ENCODE results near the gene NATD1.

The NATD1 gene

DNA sequence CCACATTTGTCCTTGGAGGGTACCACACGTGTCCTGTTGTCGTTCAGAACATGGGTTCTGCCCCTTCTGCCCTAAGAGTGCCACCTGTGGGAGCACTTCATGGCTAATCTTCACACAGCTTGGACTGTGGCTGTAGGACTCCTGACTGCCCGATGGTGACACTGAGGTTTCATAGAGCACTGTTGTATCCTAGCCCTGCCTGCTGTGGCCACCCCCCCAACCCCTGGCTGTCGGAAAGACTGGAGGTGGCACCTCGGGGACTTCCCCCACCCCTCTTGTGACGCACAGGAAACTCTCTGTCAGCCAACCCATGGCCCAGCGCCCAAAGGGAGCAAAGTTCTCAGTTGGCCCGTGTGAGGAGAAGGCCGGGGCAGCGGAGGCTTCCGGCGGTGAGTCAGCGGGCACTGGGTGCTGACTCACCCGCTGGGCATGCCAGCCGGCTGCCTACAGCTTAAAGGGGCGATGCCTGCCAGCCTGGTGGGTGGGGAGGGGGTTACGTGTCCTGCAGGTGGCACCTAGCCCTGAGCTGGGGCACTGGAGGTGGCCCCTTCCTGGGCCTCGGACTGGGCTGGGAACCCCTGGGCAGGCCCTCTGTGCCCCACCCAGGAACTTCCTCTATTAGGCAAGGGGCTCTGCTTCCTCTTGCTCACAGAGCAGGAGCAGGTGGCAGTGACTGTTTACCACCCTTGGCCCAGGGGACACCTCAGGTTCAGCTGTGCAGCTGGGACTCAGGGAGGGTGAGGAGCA, 34.7 kb upstream of the NATD1 start:
- Histone ChIP-seq H3K4me3 (ENCODE audit: low read depth in 1 of 2, low read length in 2 of 2) (peak overlapping the region; percentile 22 to 70), H3K36me3 (ENCODE audit: insufficient read depth, low read length) (no peaks in the 10 kb centered on the region), H3K27me3 (ENCODE audit: control insufficient read depth in 1 of 2, insufficient read depth in 2 of 2, low read length in 2 of 2) (no peaks in the 10 kb centered on the region), H3K4me1 (ENCODE audit: insufficient read depth, low read length) (peaks cover 55% of the 10 kb centered on the region), H3K9ac (ENCODE audit: low read length) (peak overlapping the region; percentile 62), H3K9me3 (ENCODE audit: low read length) (no peaks in the 10 kb centered on the region), H3K27ac (ENCODE audit: low read depth, low read length) (peak overlapping the region; percentile 94)

DNA sequence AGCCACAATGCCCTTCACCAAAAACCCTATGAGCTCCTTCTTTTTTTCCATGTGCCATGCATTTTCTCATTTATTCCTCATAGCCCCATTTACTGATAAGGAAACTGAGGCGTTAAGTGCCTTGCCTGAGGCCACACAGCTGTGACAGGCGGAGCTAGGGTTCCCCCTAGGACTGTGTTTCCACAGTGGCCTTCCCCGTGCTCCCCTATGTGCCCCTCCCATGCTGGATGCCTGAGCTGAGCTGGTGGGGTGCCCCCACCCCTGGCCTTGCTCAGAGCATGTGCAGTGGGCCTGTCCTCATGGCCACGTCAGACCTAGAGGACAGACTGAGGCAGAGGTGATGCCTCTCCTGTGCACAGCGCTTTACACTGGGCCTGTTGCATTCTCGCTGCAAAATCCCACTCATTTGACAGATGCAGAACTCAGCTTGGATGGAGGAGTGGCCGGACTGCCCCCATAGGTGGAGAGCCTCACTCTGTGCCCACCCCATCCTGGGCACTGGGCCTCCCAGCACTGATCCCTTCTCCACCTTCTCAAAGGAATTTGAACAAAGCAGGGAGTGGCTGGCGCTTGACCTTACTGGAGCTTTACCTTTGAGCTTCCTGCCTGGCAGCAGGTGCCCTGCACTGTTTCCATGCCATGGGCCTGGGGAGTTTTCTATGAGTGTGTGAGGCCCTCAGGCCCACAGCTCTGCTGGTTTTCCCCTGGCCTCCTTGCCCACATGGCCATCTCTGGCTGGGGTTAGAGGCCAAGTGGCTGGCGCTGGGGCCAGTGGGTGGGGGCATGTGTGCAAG, 33.9 kb upstream of the NATD1 start:
- Histone ChIP-seq H3K36me3 (ENCODE audit: insufficient read depth, low read length) (no peaks in the 10 kb centered on the region), H3K4me3 (ENCODE audit: low read depth in 1 of 2, low read length in 2 of 2) (peak overlapping the region; percentile 18 to 70), H3K9me3 (ENCODE audit: low read length) (no peaks in the 10 kb centered on the region), H3K9ac (ENCODE audit: low read length) (peak overlapping the region; percentile 62), H3K27me3 (ENCODE audit: control insufficient read depth in 1 of 2, insufficient read depth in 2 of 2, low read length in 2 of 2) (no peaks in the 10 kb centered on the region), H3K27ac (ENCODE audit: low read depth, low read length) (peak overlapping the region; percentile 94), H3K4me1 (ENCODE audit: insufficient read depth, low read length) (peaks cover 62% of the 10 kb centered on the region)

DNA sequence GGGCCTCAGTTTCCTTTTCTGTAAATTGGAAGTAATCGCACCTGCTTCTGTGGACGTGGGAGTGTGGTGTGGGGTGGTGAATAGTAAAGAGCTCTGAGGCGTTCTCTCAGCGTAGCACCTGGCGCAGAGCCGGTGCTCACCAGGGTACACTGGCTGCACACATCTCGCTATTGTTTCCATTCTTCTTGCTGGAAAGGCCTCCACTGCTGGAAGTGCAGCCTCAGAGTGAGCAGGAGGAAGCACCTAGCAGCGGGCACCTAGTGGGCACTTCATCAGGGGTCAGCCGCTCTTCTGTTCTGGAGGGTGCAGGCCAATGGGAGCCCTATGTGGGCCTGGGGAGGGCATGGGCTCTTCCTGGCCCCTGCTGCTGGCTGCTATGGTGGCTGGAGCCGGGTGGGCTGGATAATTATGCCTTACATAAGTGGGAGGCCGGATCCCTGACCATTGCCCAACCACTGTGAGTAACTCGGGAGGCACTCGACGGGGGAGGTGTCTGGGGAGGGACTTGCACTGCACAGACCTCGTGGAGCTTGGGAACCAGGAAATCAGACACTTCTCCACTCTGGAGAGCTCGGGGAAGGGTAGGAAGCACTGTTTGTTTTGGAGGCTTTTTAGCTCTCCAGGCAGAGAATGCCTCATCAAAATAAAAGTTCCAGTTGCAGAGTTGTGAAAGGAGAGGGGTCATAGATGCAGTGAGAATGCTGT, 33.0 kb upstream of the NATD1 start:
- H3K9ac ChIP-seq (ENCODE audit: low read length) = peak overlapping the region; percentile 62
- no peaks in the 10 kb centered on the region for H3K27me3 ChIP-seq (ENCODE audit: control insufficient read depth in 1 of 2, insufficient read depth in 2 of 2, low read length in 2 of 2)
- H3K4me1 ChIP-seq (ENCODE audit: insufficient read depth, low read length) = peaks cover 63% of the 10 kb centered on the region
- no peaks in the 10 kb centered on the region for H3K9me3 ChIP-seq (ENCODE audit: low read length)
- peak overlapping the region; percentile 94 for H3K27ac ChIP-seq (ENCODE audit: low read depth, low read length)
- no peaks in the 10 kb centered on the region for H3K36me3 ChIP-seq (ENCODE audit: insufficient read depth, low read length)
- H3K4me3 ChIP-seq (ENCODE audit: low read depth in 1 of 2, low read length in 2 of 2) = peak overlapping the region; percentile 70 to 87

DNA sequence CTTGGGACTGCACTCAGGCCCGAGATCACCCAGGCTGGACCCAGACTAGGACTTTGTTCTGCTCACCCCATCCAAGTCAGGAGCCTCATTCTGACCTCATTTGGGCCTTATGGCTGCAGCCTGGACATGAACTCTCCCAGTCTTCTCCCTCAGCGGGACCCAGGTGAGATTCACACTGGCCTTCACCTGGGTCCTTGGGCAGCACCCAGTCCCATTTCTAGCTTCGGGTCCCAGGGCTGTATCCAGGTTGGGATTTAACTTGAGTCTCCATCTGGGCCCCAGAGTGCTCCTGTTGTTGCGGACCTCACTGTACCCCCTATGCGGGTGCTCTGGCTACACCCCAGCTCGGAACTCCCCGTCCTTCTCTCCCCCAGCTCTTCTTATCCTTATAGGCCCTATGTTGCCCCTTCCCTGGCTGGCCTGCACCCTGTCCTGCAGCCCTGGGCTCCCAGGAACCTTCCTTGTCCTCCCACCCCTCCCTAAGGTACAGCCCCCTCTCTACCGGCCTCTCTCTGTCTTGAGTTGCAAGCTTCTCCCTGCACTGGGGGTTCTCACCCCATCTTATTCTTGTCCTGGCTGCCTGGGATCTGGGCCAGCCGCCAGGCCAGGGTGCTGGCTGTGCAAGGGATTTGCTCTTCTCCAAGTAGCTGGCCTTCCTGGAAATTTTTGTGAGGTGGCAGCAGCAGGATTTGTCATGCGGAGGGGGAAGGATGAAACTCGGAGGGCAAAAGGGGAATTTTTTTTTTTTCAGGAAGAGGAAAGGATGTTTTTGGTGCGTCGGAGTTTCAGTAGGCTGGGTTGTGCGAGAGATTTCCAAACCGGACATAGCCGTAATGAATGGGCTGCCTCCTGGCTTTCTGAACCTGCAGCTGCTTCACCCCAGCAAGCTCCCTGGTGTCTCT, 32.2 kb upstream of the NATD1 start:
- peak overlapping the region; percentile 70 to 87 for H3K4me3 ChIP-seq (ENCODE audit: low read depth in 1 of 2, low read length in 2 of 2)
- H3K9ac ChIP-seq (ENCODE audit: low read length) = peak overlapping the region; percentile 62
- H3K4me1 ChIP-seq (ENCODE audit: insufficient read depth, low read length) = peaks cover 60% of the 10 kb centered on the region
- no peaks in the 10 kb centered on the region for H3K36me3 ChIP-seq (ENCODE audit: insufficient read depth, low read length)
- no peaks in the 10 kb centered on the region for H3K27me3 ChIP-seq (ENCODE audit: control insufficient read depth in 1 of 2, insufficient read depth in 2 of 2, low read length in 2 of 2)
- peak overlapping the region; percentile 94 for H3K27ac ChIP-seq (ENCODE audit: low read depth, low read length)
- no peaks in the 10 kb centered on the region for H3K9me3 ChIP-seq (ENCODE audit: low read length)

DNA sequence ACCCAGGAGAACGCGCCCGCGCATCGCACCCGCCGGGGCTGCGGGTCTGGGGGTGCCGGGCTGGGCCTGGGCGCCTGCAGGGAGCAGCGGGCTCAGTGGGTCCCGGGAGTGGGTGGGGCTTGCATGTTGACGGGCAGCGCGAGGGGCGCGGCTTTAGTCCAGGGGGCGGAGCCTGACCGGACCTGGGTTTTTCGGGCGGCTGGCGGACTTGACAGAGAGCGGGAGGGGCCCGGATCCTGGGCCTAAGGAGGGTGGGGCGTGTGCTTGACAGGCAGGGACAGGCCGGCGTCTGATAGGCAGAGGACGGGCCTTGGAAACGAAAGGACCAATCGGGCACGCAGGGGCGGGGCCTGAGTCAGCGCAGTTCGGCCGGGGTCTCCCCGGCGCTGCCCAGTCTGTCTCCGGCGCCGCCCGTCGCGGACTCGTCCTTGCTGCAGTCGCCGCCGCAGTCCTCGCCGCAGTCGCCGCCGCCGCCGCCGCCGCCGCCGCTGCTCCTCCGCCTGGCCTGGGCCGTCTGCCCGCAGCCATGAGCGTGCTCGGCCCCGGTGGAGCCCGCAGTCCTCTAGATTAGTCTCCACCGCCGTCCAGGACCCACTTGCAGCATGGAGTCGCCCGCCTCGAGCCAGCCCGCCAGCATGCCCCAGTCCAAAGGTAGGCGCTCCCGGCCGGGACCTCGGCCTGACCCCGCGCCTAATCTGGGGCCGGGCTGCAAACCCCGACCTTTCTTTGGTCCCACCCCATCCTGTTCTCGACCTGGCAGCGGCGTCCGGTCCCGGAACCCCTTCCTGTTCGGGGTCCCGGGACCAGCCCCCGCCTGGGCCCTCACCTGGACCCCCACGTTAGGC, 31.3 kb upstream of the NATD1 start, which contains the start of gene MAP2K3:
TSS of gene MAP2K3 (plus strand) at position 393 of the 845 bp plus-strand sequence. CDS start at position 603, 210 bp downstream.
- Histone ChIP-seq H3K4me1 (ENCODE audit: insufficient read depth, low read length) (peaks cover 52% of the 10 kb centered on the region), H3K4me3 (ENCODE audit: low read depth in 1 of 2, low read length in 2 of 2) (peak within 1 kb of the TSS; percentile 75 to 87), H3K9me3 (ENCODE audit: low read length) (no peaks in the 10 kb centered on the region), H3K27me3 (ENCODE audit: control insufficient read depth in 1 of 2, insufficient read depth in 2 of 2, low read length in 2 of 2) (no peaks in the 10 kb centered on the region), H3K27ac (ENCODE audit: low read depth, low read length) (peak within 1 kb of the TSS; percentile 94), H3K9ac (ENCODE audit: low read length) (peak within 1 kb of the TSS; percentile 62), H3K36me3 (ENCODE audit: insufficient read depth, low read length) (no peaks in the 10 kb centered on the region)

DNA sequence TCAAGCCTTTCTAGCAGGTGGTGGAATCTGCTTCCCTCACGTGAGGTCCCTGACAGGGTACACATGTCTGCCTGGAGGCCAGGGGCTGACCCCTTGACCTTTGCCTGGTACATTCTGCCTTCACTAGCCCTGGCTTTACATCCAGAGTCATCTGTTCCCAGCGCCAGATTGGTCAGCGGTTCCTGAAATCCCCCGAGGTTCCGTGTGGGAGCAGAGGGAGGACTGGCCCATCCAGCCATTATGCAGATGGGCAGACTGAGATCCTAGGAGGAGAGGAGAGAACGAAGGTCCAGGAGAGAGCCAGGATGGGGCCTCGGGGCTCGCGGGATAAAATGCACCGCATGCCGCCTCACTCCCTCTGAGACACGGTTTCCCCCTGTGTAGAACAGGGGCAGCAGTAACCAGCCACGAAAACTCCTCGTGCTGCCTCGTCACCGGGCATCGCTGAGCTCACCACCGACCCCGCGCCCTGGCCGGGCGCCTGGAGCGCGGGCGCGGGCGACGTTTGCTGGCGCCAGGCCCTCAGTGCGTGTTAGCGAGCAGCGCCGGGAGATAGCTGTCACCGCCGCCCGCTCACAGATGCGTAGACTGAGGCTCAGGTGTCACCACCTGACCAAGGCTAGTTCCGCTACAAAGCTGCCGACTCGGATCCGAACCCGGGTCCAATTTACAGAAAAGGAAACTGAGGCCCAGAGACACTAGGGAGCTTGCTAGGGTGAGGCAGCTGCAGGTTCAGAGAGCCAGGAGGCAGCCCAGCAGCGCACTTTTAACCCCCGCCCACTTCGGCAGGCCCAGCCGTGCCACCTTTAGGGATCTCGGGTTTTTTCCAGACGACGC, 30.5 kb upstream of the NATD1 start:
- Histone ChIP-seq H3K27ac (ENCODE audit: low read depth, low read length) (peak overlapping the region; percentile 94), H3K27me3 (ENCODE audit: control insufficient read depth in 1 of 2, insufficient read depth in 2 of 2, low read length in 2 of 2) (no peaks in the 10 kb centered on the region), H3K36me3 (ENCODE audit: insufficient read depth, low read length) (no peaks in the 10 kb centered on the region), H3K9ac (ENCODE audit: low read length) (peak overlapping the region; percentile 12), H3K4me3 (ENCODE audit: low read depth in 1 of 2, low read length in 2 of 2) (peak overlapping the region; percentile 75 to 87), H3K4me1 (ENCODE audit: insufficient read depth, low read length) (peaks cover 43% of the 10 kb centered on the region), H3K9me3 (ENCODE audit: low read length) (no peaks in the 10 kb centered on the region)

DNA sequence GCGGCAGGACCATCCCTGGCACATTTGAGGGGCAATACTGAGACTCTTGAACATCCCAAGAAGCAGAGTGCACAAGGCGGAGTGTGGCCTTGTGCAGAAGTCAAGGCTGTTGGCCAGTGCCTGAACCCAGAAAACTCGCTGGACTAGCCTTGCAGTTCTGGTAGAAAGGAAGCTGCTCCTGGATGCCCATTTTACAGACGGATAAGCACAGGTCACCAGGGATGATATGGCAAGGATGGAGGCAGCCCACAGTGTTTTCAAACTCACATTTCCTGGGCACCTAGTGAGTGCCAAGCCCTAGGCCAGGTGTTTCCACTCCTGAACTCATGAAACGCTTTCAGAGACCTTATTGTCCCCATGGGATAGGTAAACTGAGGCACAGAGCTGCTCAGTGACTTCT, 29.6 kb upstream of the NATD1 start:
- H3K27ac ChIP-seq (ENCODE audit: low read depth, low read length) = peak overlapping the region; percentile 12
- peaks cover 35% of the 10 kb centered on the region for H3K4me1 ChIP-seq (ENCODE audit: insufficient read depth, low read length)
- H3K27me3 ChIP-seq (ENCODE audit: control insufficient read depth in 1 of 2, insufficient read depth in 2 of 2, low read length in 2 of 2) = no peaks in the 10 kb centered on the region

DNA sequence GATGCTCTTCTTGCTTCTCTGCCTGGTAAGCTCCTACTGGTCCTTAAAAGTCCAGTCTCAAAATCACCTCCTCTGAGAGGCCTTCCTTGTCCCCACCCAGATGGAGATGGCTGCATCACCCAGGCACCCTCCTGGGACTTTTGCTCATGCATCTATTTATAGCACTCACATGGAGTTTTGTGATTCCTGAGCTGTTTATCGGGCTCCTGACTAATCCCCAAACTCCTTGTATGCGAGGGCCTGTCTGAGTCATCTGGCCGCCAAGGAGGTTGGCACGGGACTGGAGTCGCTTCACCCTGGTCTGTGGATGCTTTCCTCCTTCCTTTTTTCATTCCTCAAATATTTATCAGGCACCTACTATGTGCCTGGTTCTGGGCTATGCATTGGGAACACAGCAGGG, 29.0 kb upstream of the NATD1 start:
- Histone ChIP-seq H3K9ac (ENCODE audit: low read length) (no peak overlapping the region), H3K27me3 (ENCODE audit: control insufficient read depth in 1 of 2, insufficient read depth in 2 of 2, low read length in 2 of 2) (no peaks in the 10 kb centered on the region), H3K4me3 (ENCODE audit: low read depth in 1 of 2, low read length in 2 of 2) (no peak overlapping the region), H3K36me3 (ENCODE audit: insufficient read depth, low read length) (no peaks in the 10 kb centered on the region), H3K27ac (ENCODE audit: low read depth, low read length) (peak overlapping the region; percentile 12), H3K4me1 (ENCODE audit: insufficient read depth, low read length) (peaks cover 29% of the 10 kb centered on the region), H3K9me3 (ENCODE audit: low read length) (no peaks in the 10 kb centered on the region)

More for the DNA sequence above, 29.6 kb upstream of the NATD1 start:
- Histone ChIP-seq H3K9me3 (ENCODE audit: low read length) (no peaks in the 10 kb centered on the region), H3K4me3 (ENCODE audit: low read depth in 1 of 2, low read length in 2 of 2) (no peak overlapping the region), H3K36me3 (ENCODE audit: insufficient read depth, low read length) (no peaks in the 10 kb centered on the region), H3K9ac (ENCODE audit: low read length) (no peak overlapping the region)

DNA sequence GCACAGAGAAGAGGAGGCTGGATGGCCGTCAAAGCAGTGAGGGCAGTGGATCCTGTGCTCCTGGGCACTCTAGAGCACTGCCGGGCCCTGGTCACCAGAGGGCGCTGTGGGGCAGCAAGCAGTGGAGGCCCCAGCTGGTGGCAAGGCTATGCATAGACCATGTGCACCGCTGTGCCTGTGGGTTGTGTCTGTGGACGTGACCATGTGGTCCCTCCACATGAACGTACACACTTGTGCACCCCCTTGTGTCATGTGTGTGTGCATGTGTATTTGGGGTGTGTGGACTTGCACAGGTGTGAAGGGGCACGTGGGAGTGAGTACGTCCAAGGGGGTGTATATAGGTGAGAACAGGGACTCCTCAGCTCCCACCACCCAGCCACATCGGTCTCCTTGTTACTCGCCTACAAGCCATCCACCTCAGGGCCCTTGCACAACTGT, 26.9 kb upstream of the NATD1 start:
- Histone ChIP-seq H3K36me3 (ENCODE audit: insufficient read depth, low read length) (no peaks in the 10 kb centered on the region), H3K9me3 (ENCODE audit: low read length) (no peaks in the 10 kb centered on the region), H3K9ac (ENCODE audit: low read length) (no peak overlapping the region), H3K27ac (ENCODE audit: low read depth, low read length) (no peak overlapping the region), H3K27me3 (ENCODE audit: control insufficient read depth in 1 of 2, insufficient read depth in 2 of 2, low read length in 2 of 2) (no peaks in the 10 kb centered on the region), H3K4me1 (ENCODE audit: insufficient read depth, low read length) (peaks cover 18% of the 10 kb centered on the region), H3K4me3 (ENCODE audit: low read depth in 1 of 2, low read length in 2 of 2) (no peak overlapping the region)
